HG03457 (cell line): Measurements from ENCODE around the gene TRPM3.

Experiments
- ATAC-seq: cut with Tn5 transposase; IDR thresholded peaks from one replicate; pipeline ENCODE4 v1.9.1; 2021; ENCODE audit warnings: moderate number of reproducible peaks; ENCODE audit not compliant: unreplicated experiment

The TRPM3 gene

DNA sequence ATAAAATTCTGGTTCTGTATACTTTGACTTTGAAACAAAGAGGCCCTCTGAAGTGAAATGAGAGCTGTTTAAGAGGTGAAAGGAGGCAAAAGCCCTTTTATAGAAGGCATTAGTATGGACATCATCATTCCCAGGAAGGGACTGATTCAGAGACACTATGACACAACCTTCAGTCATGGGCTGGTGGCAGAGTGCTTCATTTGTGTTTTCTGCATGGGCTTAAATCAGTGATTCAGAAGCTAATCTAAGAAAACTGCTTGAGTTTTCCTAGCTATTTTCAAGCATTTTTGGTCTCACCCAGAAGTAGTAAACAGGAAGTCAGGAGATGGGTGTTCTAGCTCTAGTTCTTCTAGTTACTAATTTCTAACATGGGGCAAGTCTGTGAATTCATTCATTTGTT is 288.9 kb downstream of the TRPM3 start:
- no peak for ATAC-seq

DNA sequence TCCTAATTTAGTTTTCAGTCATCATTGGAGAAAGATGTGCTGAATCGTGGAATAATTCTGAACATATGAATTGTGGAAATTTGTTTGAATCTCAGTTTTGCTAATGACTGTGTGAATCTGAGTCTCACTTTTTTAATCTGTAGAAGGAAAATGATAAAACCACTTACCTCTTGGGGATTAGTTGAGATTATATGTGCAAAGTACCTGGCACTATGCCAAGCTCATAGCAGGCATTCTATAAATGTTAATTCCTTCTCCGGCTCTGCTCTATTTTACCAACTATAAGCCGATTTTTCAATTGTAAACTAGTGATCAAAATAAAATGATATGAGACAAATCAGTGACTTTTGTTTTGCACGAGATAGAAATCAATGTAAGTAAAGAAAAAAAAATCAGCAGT is 290.8 kb downstream of the TRPM3 start:
- no peak for ATAC-seq

DNA sequence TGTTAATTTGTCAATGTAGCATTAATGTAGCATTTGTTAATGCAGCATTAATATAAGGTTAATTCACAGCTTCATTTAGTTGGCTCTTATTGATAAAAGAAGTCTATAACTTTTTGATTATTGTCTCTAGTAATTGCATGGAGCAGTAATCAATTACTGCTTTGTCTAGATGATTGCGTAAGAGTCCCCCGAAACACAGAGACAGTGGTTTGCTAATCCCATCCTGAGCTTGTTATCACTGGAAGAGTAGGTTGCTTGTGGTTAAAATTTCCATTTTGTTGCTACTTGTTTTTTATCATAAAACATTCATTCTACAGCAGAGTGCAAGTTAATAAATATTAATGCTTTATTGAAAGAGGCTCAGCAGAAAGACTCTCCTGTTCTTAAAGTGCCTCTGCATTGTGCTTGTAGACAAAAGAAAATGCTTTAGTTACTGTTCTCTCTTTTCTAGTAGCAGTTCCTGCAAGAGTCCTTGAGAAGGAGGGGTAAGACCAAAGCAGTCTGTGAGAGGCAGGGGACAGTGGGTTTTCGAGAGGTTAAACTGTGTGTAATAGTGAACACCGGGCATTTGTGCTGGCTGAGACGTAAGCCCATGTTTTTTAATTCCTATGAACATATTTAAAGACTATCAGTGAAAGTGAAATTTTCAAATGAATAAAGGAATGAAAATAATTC is 291.7 kb downstream of the TRPM3 start:
- ATAC-seq = no peak

DNA sequence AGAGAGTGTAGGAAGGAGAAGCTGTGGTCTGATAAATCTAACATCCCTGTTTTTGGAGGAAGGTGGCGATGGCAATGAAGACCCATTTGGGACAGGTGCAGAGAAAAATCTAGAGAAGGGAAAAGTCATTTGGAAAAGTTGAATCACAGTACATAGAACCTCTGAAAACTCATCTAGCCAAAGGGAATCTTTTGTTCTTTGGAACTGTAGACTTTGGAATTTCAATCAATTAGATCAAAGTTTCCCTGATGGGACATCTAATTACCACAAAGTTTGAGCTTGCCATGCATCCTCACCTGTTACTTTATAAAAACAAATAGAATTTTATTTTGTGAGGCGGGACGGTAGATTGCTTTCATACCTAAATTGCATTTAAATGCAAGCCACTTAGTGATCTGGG is 294.9 kb downstream of the TRPM3 start:
- no peak for ATAC-seq

DNA sequence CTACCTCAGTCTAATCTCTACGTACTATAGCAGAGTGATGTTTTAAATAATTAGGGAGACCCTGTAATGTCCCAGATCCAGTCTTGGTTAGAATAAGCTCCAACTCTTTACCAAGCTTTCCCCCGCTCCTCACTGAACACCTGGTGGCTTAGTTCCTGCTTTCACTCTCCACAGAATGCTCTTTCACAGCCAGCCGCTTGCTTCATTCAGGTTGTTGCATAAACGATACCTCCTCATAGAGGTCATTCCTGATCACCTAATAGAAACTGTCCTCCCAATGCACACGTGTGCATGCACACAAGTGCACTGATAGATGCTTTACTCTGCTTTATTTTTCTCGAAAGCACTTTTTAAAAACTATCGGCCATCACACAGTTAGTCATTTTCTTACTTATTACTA is 298.1 kb downstream of the TRPM3 start:
- no peak for ATAC-seq

DNA sequence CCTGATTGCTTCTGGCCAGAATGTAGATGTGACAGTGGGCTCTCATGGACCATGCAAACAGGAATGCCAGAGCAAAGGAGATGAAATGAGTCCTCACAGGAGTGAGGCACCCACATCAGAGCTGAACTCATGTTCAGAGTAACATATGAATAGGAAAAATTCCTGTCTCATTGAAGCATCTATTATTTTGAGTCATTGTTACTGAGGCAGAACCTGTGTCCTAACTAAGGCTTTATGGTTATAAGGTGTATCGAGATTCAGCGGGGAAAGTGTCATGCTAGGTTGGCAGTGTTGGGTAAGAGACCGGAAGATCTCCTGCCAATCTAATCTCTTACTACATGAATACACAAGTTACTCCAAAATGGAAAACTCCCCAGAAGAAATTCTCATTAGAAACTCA is 304.1 kb downstream of the TRPM3 start:
- no peak for ATAC-seq

DNA sequence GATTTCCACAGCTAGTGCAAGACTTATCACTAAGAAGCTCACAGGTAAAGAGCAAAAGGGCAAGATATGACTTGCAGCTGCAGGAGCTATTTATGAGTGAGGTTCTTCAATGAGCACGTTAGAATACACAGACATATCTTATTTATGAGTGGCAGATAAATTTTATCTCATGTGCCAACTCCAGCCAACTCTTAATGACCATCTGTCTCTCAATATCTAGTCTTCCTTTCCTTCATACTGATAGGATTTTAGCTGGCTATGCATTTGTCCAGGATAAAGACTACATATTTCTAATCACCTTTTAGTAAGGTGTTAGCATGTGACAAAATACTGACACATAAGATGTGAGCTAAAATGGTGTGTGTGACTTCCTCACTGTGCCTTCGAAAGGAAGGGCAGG is 304.5 kb downstream of the TRPM3 start:
- no peak for ATAC-seq

DNA sequence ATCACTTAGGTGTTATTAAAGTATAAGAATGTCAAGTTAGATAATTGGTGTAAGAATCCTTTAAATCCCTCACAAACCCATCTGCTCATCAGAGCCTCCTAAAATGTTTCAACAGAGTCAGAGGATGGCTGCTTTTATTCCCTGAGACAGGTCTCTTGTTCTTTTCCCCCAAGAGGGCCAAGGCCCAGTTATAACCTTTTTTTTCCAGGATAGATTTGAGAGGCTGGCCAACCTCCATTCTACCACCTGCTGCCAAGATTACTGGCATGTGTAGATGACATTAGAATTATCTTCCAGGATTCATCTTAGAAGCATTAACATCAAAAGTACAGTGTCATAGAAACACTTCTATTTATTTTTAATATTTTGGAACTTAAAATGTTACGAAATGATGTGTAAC is 305.1 kb downstream of the TRPM3 start:
- no peak for ATAC-seq

DNA sequence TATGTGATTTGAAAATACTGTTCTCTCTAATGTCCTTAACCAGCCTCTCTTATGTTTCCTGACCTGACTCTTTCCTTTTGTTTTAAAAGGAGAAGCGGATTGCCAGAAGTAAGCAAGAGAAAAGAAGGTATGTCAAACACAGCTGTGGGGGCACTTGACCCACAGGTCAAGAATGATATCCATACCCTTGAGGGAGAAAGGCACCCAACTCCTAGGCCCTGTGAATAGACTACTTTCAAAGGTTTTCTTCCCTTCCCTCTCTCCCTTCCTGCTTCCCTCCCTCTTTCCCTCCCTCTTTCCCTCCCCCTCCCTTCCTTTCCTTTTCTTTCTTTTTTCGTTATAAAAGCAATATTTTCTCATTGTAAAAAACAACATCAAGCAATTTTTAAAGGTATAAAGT is 306.8 kb downstream of the TRPM3 start:
- no peak for ATAC-seq

DNA sequence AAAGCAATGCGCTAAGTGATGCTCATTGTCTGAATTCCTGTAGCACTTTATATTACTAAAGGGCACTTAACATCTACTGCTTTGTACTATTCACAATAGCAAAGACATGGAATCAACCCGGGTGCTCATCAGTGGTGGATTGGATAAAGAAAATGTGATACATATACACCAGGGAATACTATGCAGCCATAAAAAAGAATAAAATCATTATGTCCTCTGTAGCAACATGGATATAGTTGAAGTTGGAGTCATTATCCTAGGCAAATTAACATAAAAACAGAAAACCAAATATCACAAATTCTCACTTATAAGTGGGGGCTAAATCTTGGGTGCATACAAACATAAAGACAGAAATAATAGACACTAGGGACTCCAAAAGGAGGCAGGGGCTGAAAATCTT is 308.3 kb downstream of the TRPM3 start:
- ATAC-seq = no peak

DNA sequence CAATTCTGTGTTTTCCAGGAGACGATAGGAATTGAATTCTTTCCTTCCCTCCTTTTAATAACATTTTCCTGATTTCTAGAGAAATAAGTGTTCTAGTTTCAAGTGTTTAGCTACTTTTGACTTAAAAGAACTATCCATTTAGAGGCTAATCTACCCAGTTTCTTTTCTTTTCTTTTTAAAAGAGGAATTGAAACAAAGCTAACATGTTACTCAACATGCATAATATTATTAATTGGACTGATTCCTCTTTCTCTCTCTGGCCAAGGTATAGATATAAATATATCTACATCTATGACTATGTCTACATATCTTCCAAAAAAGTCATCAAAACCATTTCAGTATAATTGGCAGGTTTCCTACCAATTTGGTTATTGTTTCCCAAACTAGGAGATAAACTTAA is 309.8 kb downstream of the TRPM3 start:
- ATAC-seq = no peak

DNA sequence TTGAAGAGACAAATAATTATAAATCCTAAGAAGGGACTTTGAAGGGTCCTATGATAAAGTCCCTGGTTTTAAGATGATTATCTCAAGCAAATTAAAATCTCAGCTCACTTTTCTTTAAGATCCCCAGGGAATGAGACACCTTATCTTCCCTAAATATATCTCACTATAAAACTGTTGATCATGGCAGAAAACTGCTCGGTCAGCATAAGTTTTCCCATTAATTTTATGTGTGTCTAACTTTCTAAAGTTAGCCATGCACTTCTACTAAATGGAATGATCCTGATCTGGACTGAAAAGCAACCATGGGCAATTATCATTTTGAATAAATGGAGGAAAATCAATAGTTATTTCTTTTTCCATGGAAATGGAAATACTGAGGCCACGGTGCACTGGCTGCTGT is 314.5 kb downstream of the TRPM3 start:
- ATAC-seq = no peak

DNA sequence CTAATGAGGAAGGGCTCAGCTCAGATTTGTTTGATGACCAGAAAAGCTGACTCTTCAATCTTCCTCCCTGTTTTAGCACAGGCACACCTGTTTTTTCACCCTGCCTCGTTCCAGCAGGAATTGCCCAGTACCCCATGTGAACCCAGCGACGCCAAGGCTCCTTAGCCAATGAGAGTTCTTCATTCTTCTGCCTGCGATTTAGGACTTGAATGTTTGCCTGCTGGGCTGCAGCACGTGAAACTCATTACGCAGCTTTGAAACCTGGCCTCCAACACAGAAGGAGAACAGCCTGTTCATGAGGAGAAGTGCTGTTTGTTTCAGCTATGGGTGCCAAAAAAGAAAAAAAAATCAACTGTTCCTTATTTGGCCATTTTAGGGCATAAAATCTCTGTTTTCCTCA is 315.5 kb downstream of the TRPM3 start:
- no peak for ATAC-seq

DNA sequence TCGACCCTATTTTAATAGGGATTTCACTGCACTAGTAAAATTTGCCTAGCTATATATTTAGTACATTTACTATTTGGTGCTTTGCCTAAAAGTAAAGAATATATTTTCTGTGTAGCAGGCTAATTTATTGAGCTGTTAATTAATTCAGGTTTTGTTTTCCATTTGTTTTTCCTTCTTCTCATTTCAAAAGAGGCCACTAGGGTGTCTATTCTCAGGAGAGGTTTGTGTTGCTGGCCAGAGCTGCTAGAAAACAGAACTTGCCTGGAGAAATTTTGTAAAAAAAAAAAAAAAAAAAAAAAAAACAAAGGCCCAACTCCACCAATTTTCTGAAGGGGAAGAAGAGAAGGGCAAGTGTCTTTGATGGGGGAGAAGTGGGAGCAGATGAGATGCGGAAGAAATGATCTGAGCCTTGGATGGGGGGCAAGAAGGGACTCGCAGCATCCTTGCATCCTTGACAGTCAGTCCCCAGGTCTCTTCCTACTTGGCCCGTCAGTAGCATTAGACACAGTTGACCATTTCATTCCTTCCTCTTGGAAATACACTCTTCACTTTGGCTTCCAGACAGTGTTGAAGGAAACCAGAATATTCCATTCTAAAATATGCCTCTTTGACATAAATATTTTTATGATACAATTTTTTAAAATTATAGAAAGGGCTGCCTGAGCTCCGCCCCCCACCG is 318.5 kb downstream of the TRPM3 start:
- ATAC-seq = no peak

DNA sequence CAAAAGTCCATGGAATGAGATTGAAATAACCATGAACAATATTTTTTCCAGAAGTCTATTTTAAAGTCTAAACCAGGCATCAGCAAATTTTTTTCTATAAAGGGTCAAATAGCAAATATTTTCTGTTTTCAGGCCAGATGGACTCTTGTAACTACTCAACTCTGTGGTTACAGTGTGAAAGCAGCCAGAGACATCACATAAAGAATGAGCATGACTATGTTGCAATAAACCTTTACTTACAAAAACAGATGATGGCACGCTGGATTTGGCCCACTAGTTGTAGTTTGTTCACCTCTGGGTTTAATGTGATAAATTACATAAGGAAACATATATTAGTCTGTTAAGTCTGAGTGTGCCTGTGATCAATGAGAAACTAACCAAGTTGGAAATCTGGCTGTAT is 319.2 kb downstream of the TRPM3 start:
- no peak for ATAC-seq

DNA sequence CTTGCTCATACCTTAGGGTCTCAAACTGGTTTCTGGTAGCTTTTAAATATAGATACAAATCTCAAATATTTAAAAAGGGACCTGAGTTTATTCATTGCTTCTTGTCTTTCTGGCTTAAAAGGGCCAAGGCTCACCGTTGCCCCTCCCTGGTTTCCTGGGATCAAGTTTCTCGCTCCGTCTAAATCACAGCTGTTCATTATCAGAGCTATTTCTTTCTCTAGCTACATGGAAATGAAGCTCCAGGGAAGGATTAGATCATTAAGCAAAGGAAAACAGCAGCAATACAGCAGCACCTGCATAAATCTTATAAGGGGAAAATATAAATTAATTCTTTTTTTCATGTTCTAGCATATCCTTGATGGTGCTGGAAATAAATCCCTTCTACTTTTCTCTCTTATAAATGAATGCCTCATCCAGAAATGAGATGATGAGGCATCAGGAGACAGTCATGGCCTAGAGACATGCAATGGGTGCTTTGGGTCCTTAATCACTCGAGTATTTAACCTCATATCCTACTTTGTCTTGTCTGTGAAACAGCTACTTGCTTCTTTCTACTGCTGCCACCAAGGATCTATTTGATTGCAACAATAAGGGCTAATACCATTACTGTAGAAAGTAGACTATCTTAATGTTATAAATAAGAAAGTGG is 320.1 kb downstream of the TRPM3 start:
- no peak for ATAC-seq

DNA sequence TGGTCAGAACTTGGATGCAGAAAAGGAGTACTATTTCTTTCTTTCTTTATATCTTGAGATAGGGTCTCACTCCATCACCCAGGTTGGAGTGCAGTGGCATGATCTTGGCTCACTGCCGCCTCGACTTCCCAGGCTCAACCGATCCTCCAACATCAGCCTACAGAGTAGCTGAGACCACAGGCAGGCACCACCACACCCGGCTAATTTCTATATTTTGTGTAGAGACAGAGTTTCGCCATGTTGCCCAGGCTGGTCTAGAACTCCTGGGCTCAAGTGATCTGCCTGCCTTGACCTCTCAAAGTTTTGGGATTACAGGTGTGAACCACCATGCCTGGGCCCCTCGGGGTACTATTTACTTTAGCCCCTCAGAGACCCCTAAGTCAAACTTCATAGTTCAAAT is 323.4 kb downstream of the TRPM3 start:
- ATAC-seq = no peak

DNA sequence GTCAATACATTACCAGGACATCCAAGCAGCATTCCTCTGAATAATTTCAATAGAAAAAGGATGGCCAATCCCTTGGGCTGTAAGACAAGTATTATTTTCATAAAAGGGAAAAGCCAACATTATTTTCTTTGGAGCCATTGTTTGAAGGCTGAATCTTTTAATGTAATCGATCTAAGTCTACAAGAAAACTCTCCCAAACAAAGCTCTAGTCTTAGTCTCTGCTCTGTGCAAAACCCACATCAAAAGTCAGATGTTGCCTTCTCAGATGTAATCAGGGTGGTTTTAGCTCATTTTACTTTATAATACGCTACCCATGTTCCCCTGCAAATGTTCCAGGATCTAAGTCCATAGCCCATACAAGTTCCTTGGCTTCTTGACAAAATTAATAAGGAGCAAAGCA is 325.6 kb downstream of the TRPM3 start:
- ATAC-seq = no peak

DNA sequence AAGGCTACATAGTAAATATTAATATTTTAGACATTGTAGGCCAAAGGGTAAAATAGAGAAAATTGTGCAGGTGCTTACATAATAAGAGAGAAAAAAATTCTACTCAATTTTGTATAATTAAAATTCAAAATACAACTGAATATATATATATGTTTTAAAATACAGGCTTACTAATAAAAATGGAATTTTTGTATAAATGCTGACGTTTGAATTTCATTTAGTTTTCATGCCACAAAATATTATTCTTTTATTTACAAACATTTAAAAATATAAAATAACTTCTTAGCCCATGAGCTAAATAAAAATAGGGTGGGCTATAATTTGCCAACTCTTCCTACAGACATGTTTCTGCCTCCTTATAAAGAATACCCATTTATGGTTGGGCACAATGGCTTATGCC is 328.6 kb downstream of the TRPM3 start:
- no peak for ATAC-seq

DNA sequence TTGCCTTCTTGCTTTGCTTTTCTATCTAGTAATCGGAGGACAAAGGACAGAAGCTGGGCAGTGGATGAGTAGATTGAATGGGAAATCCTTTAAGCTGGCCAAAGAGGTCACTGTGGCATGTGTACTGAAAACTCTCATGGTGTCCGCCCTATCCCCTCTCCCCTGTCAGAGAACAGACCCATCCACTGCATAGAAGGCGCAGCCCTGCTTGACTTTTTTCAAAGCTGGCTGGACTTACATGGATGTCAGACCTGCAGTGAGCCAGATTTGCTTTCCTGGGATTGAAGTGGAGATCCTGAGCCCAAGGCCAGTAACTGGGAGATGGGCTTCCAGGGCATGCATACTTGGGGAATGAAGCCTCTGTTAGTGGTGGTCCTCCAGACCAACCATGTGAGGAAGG is 329.5 kb downstream of the TRPM3 start:
- no peak for ATAC-seq

DNA sequence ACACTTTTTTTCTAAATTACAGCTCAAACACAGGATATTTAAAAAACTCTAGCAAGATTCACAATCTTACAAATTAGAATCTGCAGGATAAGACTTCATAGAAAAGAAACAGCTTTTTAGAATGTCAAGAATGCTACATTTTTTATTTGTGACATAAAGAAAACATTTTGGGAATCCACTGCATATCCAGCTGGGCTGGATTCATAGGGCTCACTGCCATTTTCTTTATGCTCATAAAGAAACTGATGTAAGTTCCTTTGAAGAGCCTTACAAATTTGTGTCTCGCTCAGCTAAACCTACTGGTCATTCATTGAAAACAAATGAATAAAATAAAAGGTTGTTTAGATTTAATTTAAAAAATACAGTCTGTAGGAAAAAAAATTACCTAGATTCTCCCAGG is 332.3 kb downstream of the TRPM3 start:
- ATAC-seq = no peak

DNA sequence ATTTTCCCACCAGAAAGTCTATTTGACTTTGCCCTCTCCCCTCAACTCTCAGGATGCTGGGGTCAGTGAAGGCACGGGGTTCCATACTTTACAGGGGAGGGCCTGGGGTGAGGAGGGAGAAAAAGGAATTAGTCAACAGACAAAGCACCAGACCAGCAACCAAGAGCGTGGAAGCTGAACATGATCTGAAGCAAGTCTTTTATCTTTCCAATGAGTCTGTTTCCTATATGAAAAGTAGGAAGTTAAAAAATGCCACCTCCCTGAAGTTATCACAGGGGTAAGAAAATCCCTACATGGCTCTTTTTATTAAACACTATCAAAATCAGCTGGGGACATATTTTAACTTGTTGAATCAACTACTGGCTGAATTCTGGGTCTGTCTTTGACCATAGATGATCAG is 337.0 kb downstream of the TRPM3 start:
- ATAC-seq = no peak

DNA sequence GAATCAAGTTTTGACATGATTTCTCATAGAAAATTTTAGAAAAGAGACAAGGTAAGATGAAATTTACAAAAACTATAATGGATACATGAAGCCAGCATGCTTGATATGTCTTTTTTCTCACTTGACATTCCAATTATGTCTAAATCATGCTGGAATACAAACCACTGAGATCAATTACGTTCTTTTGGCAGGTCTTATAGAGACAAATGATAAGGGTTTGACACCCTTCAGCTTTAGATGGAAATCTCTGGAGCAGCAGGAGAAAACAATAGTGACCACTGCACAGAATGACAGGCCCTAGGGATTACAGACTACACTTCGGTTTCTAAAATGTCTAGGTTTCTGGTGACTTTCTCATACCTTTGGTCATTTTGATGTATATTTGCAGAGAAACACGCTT is 342.9 kb downstream of the TRPM3 start:
- no peak for ATAC-seq
